Measurements from ENCODE around the gene TEX48.

TEX48 gene

DNA sequence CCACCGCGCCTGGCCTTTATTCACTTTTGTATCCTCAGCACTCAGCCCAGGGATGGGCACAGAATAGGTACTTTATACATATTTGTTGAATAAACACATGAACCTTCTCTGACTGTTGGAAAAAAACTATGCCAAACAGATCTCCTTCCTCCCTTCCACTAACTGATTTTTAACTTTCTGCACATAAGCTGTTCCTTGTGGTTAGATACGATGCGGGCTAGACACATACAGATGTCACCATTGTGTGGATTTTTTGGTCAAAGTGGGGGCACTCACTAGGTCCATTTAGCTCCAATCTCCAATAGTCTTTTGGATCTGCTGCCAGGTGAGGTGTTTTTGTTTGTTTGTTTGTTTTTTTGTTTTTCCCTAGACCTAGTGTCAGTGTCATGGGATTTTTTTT lies 5.1 kb downstream of the TEX48 start:
- TF ChIP-seq, protein P1, sequence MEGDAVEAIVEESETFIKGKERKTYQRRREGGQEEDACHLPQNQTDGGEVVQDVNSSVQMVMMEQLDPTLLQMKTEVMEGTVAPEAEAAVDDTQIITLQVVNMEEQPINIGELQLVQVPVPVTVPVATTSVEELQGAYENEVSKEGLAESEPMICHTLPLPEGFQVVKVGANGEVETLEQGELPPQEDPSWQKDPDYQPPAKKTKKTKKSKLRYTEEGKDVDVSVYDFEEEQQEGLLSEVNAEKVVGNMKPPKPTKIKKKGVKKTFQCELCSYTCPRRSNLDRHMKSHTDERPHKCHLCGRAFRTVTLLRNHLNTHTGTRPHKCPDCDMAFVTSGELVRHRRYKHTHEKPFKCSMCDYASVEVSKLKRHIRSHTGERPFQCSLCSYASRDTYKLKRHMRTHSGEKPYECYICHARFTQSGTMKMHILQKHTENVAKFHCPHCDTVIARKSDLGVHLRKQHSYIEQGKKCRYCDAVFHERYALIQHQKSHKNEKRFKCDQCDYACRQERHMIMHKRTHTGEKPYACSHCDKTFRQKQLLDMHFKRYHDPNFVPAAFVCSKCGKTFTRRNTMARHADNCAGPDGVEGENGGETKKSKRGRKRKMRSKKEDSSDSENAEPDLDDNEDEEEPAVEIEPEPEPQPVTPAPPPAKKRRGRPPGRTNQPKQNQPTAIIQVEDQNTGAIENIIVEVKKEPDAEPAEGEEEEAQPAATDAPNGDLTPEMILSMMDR (IDR thresholded peaks at IDR 0.05; ENCODE audit: control insufficient read depth, insufficient read depth, low read depth, low read length, missing control alignments), result no peak
- H3K4me3 ChIP-seq (ENCODE audit: control insufficient read depth, low read depth, low read length), result no peak overlapping the region
- no peak for DNase-seq (ENCODE audit: low read depth)

DNA sequence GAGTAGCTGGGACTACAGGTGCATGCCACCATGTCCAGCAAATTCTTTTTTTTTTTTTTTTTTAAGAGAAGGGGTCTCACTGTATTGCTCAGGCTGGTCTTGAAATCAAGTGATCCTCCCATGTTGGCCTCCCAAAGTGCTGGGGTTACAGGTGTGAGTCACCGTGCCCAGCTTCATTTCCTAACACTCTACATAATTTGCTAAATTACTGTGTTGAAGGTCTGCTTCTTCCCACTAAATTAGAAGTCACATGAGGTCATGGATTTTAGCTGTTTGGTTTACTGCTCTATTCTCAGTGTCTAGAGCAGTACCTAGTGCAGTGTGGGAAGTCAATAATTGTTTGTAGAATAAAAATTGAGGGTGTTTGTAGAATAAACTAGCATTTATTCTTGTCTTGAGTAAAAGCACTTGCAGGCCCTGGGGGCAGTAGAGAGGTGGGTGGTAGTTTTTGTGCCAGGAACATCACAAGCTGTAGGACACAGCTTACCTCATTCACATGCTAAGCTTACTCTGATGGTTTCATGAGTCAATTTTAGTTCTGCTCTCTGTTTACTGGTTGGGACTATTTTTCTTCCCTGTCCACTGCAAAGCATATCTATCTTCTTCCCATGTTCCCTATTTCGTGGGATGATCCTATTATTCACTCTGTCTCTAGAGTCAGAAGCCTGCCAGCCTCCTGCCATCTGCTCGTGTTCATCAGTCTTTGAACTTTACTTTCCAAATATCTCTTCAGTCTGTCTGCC lies 7.0 kb downstream of the TEX48 start:
- TF ChIP-seq, protein P1 (IDR thresholded peaks at IDR 0.05; ENCODE audit: control insufficient read depth, insufficient read depth, low read depth, low read length, missing control alignments), result peak; percentile 2
- no peak overlapping the region for H3K4me3 ChIP-seq (ENCODE audit: control insufficient read depth, low read depth, low read length)
- DNase-seq (ENCODE audit: low read depth), result no peak

- TF ChIP-seq, protein P1 (IDR thresholded peaks at IDR 0.05; ENCODE audit: control insufficient read depth, insufficient read depth, low read depth, low read length, missing control alignments), result no peak
- no peak overlapping the region for H3K4me3 ChIP-seq (ENCODE audit: control insufficient read depth, low read depth, low read length)
- DNase-seq (ENCODE audit: low read depth), result no peak
Observed at GRCh38 chr9:114674076-114674797, 7.8 kb downstream of the TEX48 start.

DNA sequence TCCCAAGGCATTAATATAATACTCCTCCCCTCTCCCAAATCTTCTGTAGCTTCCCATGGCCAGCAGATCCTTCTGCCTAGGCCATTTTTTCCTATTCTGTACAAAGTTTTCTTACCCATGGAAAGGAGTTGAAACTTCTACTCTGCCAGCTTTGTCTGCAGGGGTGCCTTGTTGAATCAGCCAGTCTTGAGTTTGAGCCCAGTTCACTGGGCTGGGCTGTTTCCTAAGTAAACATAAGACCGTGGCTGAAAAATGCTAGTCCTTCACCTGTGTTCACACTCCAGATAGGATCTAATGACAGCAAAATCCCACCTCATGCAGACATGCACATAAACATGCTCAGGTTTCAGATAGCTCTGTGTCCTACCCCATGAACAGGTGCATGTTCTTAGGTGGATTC lies 10.4 kb downstream of the TEX48 start:
- TF ChIP-seq, protein P1 (IDR thresholded peaks at IDR 0.05; ENCODE audit: control insufficient read depth, insufficient read depth, low read depth, low read length, missing control alignments), result no peak

GRCh38 chr9:114669961-114670360 lies 12.0 kb downstream of the TEX48 start:
- no peak for DNase-seq (ENCODE audit: low read depth)
- no peak overlapping the region for H3K4me3 ChIP-seq (ENCODE audit: control insufficient read depth, low read depth, low read length)
- TF ChIP-seq, protein P1 (IDR thresholded peaks at IDR 0.05; ENCODE audit: control insufficient read depth, insufficient read depth, low read depth, low read length, missing control alignments), result no peak

More for the DNA sequence above, 10.4 kb downstream of the TEX48 start:
- no peak for DNase-seq (ENCODE audit: low read depth)
- no peak overlapping the region for H3K4me3 ChIP-seq (ENCODE audit: control insufficient read depth, low read depth, low read length)

DNA sequence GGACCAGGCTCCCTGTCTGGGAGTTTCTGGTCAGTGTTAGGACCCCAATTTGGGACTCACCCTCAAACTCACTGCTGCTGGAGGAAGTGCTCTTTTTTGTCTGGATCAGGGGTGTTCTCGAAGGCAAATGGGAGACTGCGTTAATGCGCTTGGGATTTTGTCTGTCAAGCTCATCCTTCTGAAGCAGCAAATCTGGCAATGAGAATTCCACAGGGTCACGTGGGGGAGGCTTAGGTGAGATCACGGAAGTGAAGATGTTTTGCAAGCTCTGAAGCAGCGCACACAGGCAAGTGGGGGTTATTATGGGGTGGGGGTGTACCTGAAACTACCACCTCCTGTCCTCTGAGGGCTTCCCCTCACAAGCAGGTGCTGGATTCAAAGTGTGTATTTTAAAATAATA lies 13.8 kb downstream of the TEX48 start:
- TF ChIP-seq, protein P1 (IDR thresholded peaks at IDR 0.05; ENCODE audit: control insufficient read depth, insufficient read depth, low read depth, low read length, missing control alignments), result no peak
- no peak overlapping the region for H3K4me3 ChIP-seq (ENCODE audit: control insufficient read depth, low read depth, low read length)
- no peak for DNase-seq (ENCODE audit: low read depth)
